Stimulated activated CD8-positive, alpha-beta memory T cell treated with anti-CD3 and anti-CD28 coated beads, Interleukin-4, amount 100 ng/mL, for 1 hour (primary cell): ENCODE measurements around the gene WASHC3.
"Not testable (repeated sequence)": the region's sequence is repeated elsewhere in the genome, so short reads cannot be mapped to it uniquely, and the experiment has no call there.

Experiments used
- DNase-seq, 2 donors: peaks; one replicate each; pipeline ENCODE4 v3.0.0-alpha.2; 2020; ENCODE audit warnings: low read depth in 2 of 2, low spot score in 1 of 2

The WASHC3 gene

GRCh38 chr12:102061560-102062418 lies at the start of gene WASHC3:
TSS of gene WASHC3 (minus strand) at chr12:102061991. CDS start at chr12:102061962, 29 bp downstream.
- peak; percentile 82 to 86 for DNase-seq

GRCh38 chr12:102110782-102111181 lies 49.0 kb upstream of the WASHC3 start:
- DNase-seq: no peak

- no peak for DNase-seq
Observed at GRCh38 chr12:102107970-102108369, 46.2 kb upstream of the WASHC3 start.

GRCh38 chr12:102106905-102107304 lies 45.1 kb upstream of the WASHC3 start:
- no peak for DNase-seq

- no peak for DNase-seq
Observed at GRCh38 chr12:102096855-102097254, 35.1 kb upstream of the WASHC3 start.

- no peak for DNase-seq
Observed at GRCh38 chr12:102095677-102096263, 34.0 kb upstream of the WASHC3 start.

GRCh38 chr12:102093319-102093718 lies 31.5 kb upstream of the WASHC3 start:
- no peak for DNase-seq

- not testable (repeated sequence) for DNase-seq
Observed at GRCh38 chr12:102089228-102089835, 27.5 kb upstream of the WASHC3 start.

- no peak for DNase-seq
Observed at GRCh38 chr12:102080842-102081241, 19.1 kb upstream of the WASHC3 start.

GRCh38 chr12:102072092-102072491 lies 10.3 kb upstream of the WASHC3 start:
- not testable (repeated sequence) for DNase-seq

- DNase-seq: no peak
Observed at GRCh38 chr12:102069707-102070106, 7.9 kb upstream of the WASHC3 start.

- no peak for DNase-seq
Observed at GRCh38 chr12:102067574-102068258, 5.9 kb upstream of the WASHC3 start.

GRCh38 chr12:102064476-102064875 lies 2.7 kb upstream of the WASHC3 start:
- no peak for DNase-seq

GRCh38 chr12:102063069-102063468 lies 1.3 kb upstream of the WASHC3 start:
- no peak for DNase-seq

- DNase-seq: no peak
Observed at GRCh38 chr12:102062419-102062806, 622 bp upstream of the WASHC3 start.

- DNase-seq: no peak
Observed at GRCh38 chr12:102061096-102061559, 663 bp downstream of the WASHC3 start.

- DNase-seq: no peak
Observed at GRCh38 chr12:102059343-102059742, 2.4 kb downstream of the WASHC3 start.

- no peak for DNase-seq
Observed at GRCh38 chr12:102054345-102054744, 7.4 kb downstream of the WASHC3 start.

GRCh38 chr12:102053062-102053349 lies 8.8 kb downstream of the WASHC3 start:
- no peak for DNase-seq

GRCh38 chr12:102052192-102053061 lies 9.4 kb downstream of the WASHC3 start:
- DNase-seq: no peak
